DND-41 (cell line): ENCODE measurements around the gene LRRC27.
"Not testable (repeated sequence)": the region's sequence is repeated elsewhere in the genome, so short reads cannot be mapped to it uniquely, and the experiment has no call there.

ENCODE experiments used
- ATAC-seq: fragments of 200-7000 bp; cut with Tn5 transposase; 3 replicates; pipeline ENCODE4 v1.9.1; 2021; ENCODE audit warnings: low read depth; ENCODE audit not compliant: insufficient read depth
- DNase-seq: peaks from one replicate; pipeline ENCODE4 v3.0.0-alpha.2; 2020
- H2AFZ ChIP-seq: 2 replicates; pipeline ENCODE4 v1.6.0; 2012; ENCODE audit warnings: low read depth, low read length
- H3K27ac ChIP-seq: 2 replicates; pipeline ENCODE4 v1.5.1; 2012; ENCODE audit warnings: low read length, inconsistent platforms
- H3K27me3 ChIP-seq: fragments of 200-600 bp; sonication (generic); 2 replicates; pipeline ENCODE4 v1.6.0; 2012; ENCODE audit warnings: low read length, mild to moderate bottlenecking, inconsistent platforms; ENCODE audit not compliant: insufficient read depth, poor library complexity
- H3K36me3 ChIP-seq: 2 replicates; pipeline ENCODE4 v1.5.1; 2012; ENCODE audit warnings: low read length, inconsistent platforms; ENCODE audit not compliant: insufficient read depth
- H3K4me1 ChIP-seq: 2 replicates; pipeline ENCODE4 v1.5.1; 2012; ENCODE audit warnings: mild to moderate bottlenecking, low read length; ENCODE audit not compliant: insufficient read depth
- H3K4me2 ChIP-seq: 2 replicates; pipeline ENCODE4 v1.6.0; 2012; ENCODE audit warnings: mild to moderate bottlenecking, moderate library complexity, low read length, inconsistent platforms; ENCODE audit not compliant: insufficient read depth
- H3K4me3 ChIP-seq, 2 experiments: fragments of 200-600 bp in 1 of 2; shearing (Covaris generic) in 1 of 2; 2 replicates each; pipeline ENCODE4 v1.5.1; 2012 to 2016; ENCODE audit warnings: inconsistent platforms in 2 of 2, low read length in 2 of 2, mild to moderate bottlenecking in 2 of 2, low read depth in 1 of 2, moderate library complexity in 1 of 2
- H3K79me2 ChIP-seq: 2 replicates; pipeline ENCODE4 v1.6.0; 2012; ENCODE audit warnings: low read length, inconsistent platforms; ENCODE audit not compliant: insufficient read depth
- H3K9ac ChIP-seq: 2 replicates; pipeline ENCODE4 v1.6.0; 2012; ENCODE audit warnings: low read depth, mild to moderate bottlenecking, inconsistent platforms, low read length, moderate library complexity
- H3K9me3 ChIP-seq: 2 replicates; pipeline ENCODE4 v1.5.1; 2012; ENCODE audit warnings: low read length, moderate library complexity, mild to moderate bottlenecking, inconsistent platforms; ENCODE audit not compliant: insufficient read depth, severe bottlenecking
- H4K20me1 ChIP-seq: 2 replicates; pipeline ENCODE4 v1.6.0; 2012; ENCODE audit warnings: low read length; ENCODE audit not compliant: insufficient read depth
- CTCF ChIP-seq: IDR thresholded peaks from 2 replicates; pipeline ENCODE4 v1.5.1; 2012; ENCODE audit warnings: borderline replicate concordance, low read length, moderate library complexity, mild to moderate bottlenecking; ENCODE audit not compliant: poor library complexity, severe bottlenecking; ENCODE audit errors: extremely low read depth
- EZH2 ChIP-seq: IDR thresholded peaks from 3 replicates; pipeline ENCODE4 v1.6.1; 2012; ENCODE audit warnings: borderline replicate concordance, low read depth, mild to moderate bottlenecking, moderate library complexity, low read length, inconsistent platforms; ENCODE audit not compliant: severe bottlenecking

The LRRC27 gene

GRCh38 chr10:132294561-132295318 lies 37.3 kb upstream of the LRRC27 start:
- H3K9me3 ChIP-seq: no peaks in the 10 kb centered on the region
- TF ChIP-seq EZH2: no peak
- TF ChIP-seq CTCF: no peak
- no peak overlapping the region for H3K4me3 ChIP-seq
- H3K27me3 ChIP-seq: no peaks in the 10 kb centered on the region
- H4K20me1 ChIP-seq: peaks cover 14% of the 10 kb centered on the region; the same call in 1 of the 2 replicates
- H2AFZ ChIP-seq: no peak overlapping the region
- ATAC-seq: peak; percentile 43; the same call in 1 of the 3 replicates
- peak; percentile 24 for DNase-seq
- H3K36me3 ChIP-seq: no peaks in the 10 kb centered on the region
- no peak overlapping the region for H3K27ac ChIP-seq
- peaks cover 13% of the 10 kb centered on the region; the same call in 1 of the 2 replicates for H3K4me1 ChIP-seq
- H3K79me2 ChIP-seq: no peaks in the 10 kb centered on the region
- H3K9ac ChIP-seq: no peak overlapping the region
- no peak overlapping the region for H3K4me2 ChIP-seq

GRCh38 chr10:132295481-132295880 lies 36.5 kb upstream of the LRRC27 start:
- not testable (repeated sequence) for DNase-seq, H3K4me3 ChIP-seq, ATAC-seq, H3K27ac ChIP-seq, H3K36me3 ChIP-seq, H3K79me2 ChIP-seq, H3K27me3 ChIP-seq, H3K9ac ChIP-seq, H3K9me3 ChIP-seq, H3K4me2 ChIP-seq, H2AFZ ChIP-seq
- H3K4me1 ChIP-seq: peaks cover 13% of the 10 kb centered on the region; the same call in 1 of the 2 replicates
- peaks cover 11% of the 10 kb centered on the region; the same call in 1 of the 2 replicates for H4K20me1 ChIP-seq

- Histone ChIP-seq H4K20me1 (peaks cover 11% of the 10 kb centered on the region; the same call in 1 of the 2 replicates), H3K4me2 (no peak overlapping the region), H3K36me3 (no peaks in the 10 kb centered on the region), H3K4me3 (no peak overlapping the region), H3K4me1 (peaks cover 13% of the 10 kb centered on the region; the same call in 1 of the 2 replicates), H3K9me3 (no peaks in the 10 kb centered on the region), H2AFZ (no peak overlapping the region), H3K9ac (no peak overlapping the region), H3K27ac (no peak overlapping the region), H3K27me3 (no peaks in the 10 kb centered on the region), H3K79me2 (no peaks in the 10 kb centered on the region)
- DNase-seq (no peak), ATAC-seq (no peak)
- TF ChIP-seq CTCF (no peak), EZH2 (no peak)
Observed at GRCh38 chr10:132296666-132297443, 35.1 kb upstream of the LRRC27 start.

- H3K27ac ChIP-seq: no peak overlapping the region
- no peaks in the 10 kb centered on the region for H3K27me3 ChIP-seq
- no peak overlapping the region for H3K4me2 ChIP-seq
- peaks cover 13% of the 10 kb centered on the region; the same call in 1 of the 2 replicates for H3K4me1 ChIP-seq
- no peaks in the 10 kb centered on the region for H3K9me3 ChIP-seq
- peak; percentile 42 for DNase-seq
- H3K36me3 ChIP-seq: no peaks in the 10 kb centered on the region
- no peak overlapping the region for H2AFZ ChIP-seq
- H4K20me1 ChIP-seq: peaks cover 11% of the 10 kb centered on the region; the same call in 1 of the 2 replicates
- peak; percentile 67; the same call in 2 of the 3 replicates for ATAC-seq
- no peak overlapping the region for H3K4me3 ChIP-seq
- no peak overlapping the region for H3K9ac ChIP-seq
- no peak for TF ChIP-seq CTCF
- TF ChIP-seq EZH2: no peak
- no peaks in the 10 kb centered on the region for H3K79me2 ChIP-seq
Observed at GRCh38 chr10:132297526-132297925, 34.5 kb upstream of the LRRC27 start.
